Measurements from ENCODE around the gene DRAM2. TPM values are rescaled to one million over a fixed set of nuclear protein-coding genes. Genes with fewer than 3 reads are reported as not detected.
A peak's percentile ranks its signal among the peaks of the same experiment; 100 is the strongest.

The DRAM2 gene
- total and polyA plus RNA-seq, 2 of the 13 experiments (the other 11 are each of a cell fraction or from before 2014, with no cell fraction given): 33.2 to 123 TPM

DNA sequence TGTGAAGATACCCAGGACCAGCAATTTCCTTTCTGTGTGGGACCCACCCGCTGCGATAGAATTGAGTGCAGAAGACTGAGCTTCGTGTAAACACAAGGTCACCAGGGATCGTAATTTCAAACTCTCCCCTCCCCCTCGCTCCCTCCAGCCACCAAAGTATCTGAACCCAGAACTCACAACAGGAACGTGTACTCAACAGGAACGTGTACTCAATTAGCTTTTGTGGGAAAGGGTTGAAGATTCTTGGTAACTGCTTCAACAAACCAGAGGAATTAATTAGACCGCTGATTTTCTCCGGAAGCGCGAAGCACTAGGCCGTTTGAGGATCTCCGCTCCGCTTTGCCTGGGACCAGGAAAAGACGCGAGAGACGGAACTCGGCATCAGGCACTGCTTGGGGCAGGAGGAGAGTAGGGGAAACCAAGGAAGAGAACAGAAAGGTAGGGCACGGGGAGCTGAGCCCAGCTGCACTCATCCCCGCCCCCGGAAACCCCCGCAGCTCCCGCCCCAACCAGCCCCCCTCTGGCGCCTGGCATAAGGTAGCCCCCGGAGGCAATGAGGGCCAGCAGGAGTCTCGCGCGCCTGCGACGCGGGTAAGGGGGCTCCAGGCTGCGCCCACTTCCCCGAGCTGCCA lies 453 bp downstream of the DRAM2 start (continued):
- TF ChIP-seq POLR2AphosphoS2 (IDR thresholded peaks at IDR 0.05; ENCODE audit: low read depth, low read length) (no peak), ELF1 (CRISPR knock-in tag; IDR thresholded peaks at IDR 0.05) (peak; percentile 48), HOXA3 (CRISPR knock-in tag; IDR thresholded peaks at IDR 0.05) (no peak), ZC3H4 (CRISPR knock-in tag; IDR thresholded peaks at IDR 0.05; ENCODE audit: borderline replicate concordance) (no peak), ZNF816 (CRISPR knock-in tag; IDR thresholded peaks at IDR 0.05; ENCODE audit: borderline replicate concordance) (no peak), KLF6 (CRISPR knock-in tag; IDR thresholded peaks at IDR 0.05) (0 out of 2 replicates have a peak, but pooled peaks have one; percentile 8), ZNF781 (CRISPR knock-in tag; IDR thresholded peaks at IDR 0.05; ENCODE audit: borderline replicate concordance, not compliant biosample characterization) (no peak), ATRX (CRISPR knock-in tag; IDR thresholded peaks at IDR 0.05; ENCODE audit: borderline replicate concordance) (0 out of 2 replicates have a peak, but pooled peaks have one; percentile 24), MTF2 (CRISPR knock-in tag; IDR thresholded peaks at IDR 0.05; ENCODE audit: borderline replicate concordance) (no peak), KDM4B (CRISPR knock-in tag; IDR thresholded peaks at IDR 0.05) (no peak), TARDBP (CRISPR knock-in tag; IDR thresholded peaks at IDR 0.05) (peak; percentile 27; the same call in 1 of the 2 replicates), ZNF790 (CRISPR knock-in tag; IDR thresholded peaks at IDR 0.05; ENCODE audit: borderline replicate concordance) (peak; percentile 54; the same call in 1 of the 2 replicates), PHF5A (CRISPR knock-in tag; IDR thresholded peaks at IDR 0.05; ENCODE audit: low read depth, unreplicated experiment) (no peak), ZNF234 (CRISPR knock-in tag; conservative IDR thresholded peaks at IDR 0.05) (no peak), SMC3 (IDR thresholded peaks at IDR 0.05; ENCODE audit: low read length) (no peak), ZNF333 (CRISPR knock-in tag; IDR thresholded peaks at IDR 0.05; ENCODE audit: borderline replicate concordance) (no peak), ZBTB42 (CRISPR knock-in tag; IDR thresholded peaks at IDR 0.05) (0 out of 2 replicates have a peak, but pooled peaks have one; percentile 8), NFRKB (IDR thresholded peaks at IDR 0.05) (no peak), RAD51 (IDR thresholded peaks at IDR 0.05; ENCODE audit: borderline replicate concordance) (no peak), NR3C1 (CRISPR knock-in tag; IDR thresholded peaks at IDR 0.05) (no peak)
- TF ChIP-seq, protein P1, sequence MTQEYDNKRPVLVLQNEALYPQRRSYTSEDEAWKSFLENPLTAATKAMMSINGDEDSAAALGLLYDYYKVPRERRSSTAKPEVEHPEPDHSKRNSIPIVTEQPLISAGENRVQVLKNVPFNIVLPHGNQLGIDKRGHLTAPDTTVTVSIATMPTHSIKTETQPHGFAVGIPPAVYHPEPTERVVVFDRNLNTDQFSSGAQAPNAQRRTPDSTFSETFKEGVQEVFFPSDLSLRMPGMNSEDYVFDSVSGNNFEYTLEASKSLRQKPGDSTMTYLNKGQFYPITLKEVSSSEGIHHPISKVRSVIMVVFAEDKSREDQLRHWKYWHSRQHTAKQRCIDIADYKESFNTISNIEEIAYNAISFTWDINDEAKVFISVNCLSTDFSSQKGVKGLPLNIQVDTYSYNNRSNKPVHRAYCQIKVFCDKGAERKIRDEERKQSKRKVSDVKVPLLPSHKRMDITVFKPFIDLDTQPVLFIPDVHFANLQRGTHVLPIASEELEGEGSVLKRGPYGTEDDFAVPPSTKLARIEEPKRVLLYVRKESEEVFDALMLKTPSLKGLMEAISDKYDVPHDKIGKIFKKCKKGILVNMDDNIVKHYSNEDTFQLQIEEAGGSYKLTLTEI (CRISPR knock-in tag; conservative IDR thresholded peaks at IDR 0.05): no peak
- TF ChIP-seq, protein P2, sequence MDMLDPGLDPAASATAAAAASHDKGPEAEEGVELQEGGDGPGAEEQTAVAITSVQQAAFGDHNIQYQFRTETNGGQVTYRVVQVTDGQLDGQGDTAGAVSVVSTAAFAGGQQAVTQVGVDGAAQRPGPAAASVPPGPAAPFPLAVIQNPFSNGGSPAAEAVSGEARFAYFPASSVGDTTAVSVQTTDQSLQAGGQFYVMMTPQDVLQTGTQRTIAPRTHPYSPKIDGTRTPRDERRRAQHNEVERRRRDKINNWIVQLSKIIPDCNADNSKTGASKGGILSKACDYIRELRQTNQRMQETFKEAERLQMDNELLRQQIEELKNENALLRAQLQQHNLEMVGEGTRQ (IDR thresholded peaks at IDR 0.05; ENCODE audit: low read depth, low read length): no peak
- TF ChIP-seq, protein P2 (CRISPR knock-in tag; IDR thresholded peaks at IDR 0.05; ENCODE audit: borderline replicate concordance): no peak
- TF ChIP-seq, protein P3, sequence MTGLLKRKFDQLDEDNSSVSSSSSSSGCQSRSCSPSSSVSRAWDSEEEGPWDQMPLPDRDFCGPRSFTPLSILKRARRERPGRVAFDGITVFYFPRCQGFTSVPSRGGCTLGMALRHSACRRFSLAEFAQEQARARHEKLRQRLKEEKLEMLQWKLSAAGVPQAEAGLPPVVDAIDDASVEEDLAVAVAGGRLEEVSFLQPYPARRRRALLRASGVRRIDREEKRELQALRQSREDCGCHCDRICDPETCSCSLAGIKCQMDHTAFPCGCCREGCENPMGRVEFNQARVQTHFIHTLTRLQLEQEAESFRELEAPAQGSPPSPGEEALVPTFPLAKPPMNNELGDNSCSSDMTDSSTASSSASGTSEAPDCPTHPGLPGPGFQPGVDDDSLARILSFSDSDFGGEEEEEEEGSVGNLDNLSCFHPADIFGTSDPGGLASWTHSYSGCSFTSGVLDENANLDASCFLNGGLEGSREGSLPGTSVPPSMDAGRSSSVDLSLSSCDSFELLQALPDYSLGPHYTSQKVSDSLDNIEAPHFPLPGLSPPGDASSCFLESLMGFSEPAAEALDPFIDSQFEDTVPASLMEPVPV (CRISPR knock-in tag; IDR thresholded peaks at IDR 0.05): 0 out of 2 replicates have a peak, but pooled peaks have one; percentile 20
- TF ChIP-seq, protein P4, sequence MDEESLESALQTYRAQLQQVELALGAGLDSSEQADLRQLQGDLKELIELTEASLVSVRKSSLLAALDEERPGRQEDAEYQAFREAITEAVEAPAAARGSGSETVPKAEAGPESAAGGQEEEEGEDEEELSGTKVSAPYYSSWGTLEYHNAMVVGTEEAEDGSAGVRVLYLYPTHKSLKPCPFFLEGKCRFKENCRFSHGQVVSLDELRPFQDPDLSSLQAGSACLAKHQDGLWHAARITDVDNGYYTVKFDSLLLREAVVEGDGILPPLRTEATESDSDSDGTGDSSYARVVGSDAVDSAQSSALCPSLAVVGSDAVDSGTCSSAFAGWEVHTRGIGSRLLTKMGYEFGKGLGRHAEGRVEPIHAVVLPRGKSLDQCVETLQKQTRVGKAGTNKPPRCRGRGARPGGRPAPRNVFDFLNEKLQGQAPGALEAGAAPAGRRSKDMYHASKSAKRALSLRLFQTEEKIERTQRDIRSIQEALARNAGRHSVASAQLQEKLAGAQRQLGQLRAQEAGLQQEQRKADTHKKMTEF (CRISPR knock-in tag; IDR thresholded peaks at IDR 0.05): no peak
